ENCODE data around the gene TSPAN12. TPM values are rescaled to one million over a fixed set of nuclear protein-coding genes. Genes with fewer than 3 reads are reported as not detected.

Gene TSPAN12
- total RNA-seq, 1 donor from 2014 or later: 16.3 TPM

- no peak for DNase-seq (ENCODE audit: extremely low spot score, unreplicated experiment)
- Mint-ChIP-seq H3K4me1 (ENCODE audit: unreplicated experiment) (no peaks in the 10 kb centered on the region), H3K4me3 (peak overlapping the region; percentile 26), H3K36me3 (peaks cover 20% of the 10 kb centered on the region), H3K9me3 (peaks cover 10% of the 10 kb centered on the region), H3K27me3 (no peaks in the 10 kb centered on the region), H3K27ac (no peak overlapping the region)
- no peak for TF ChIP-seq CTCF (conservative IDR thresholded peaks at IDR 0.05)
Measured at GRCh38 chr7:120794106-120794729, 63.7 kb downstream of the TSPAN12 start.

GRCh38 chr7:120793213-120793936, 64.6 kb downstream of the TSPAN12 start:
- TF ChIP-seq CTCF (conservative IDR thresholded peaks at IDR 0.05): no peak
- Mint-ChIP-seq H3K4me3 (no peak overlapping the region), H3K27ac (no peak overlapping the region), H3K4me1 (ENCODE audit: unreplicated experiment) (no peaks in the 10 kb centered on the region), H3K27me3 (no peaks in the 10 kb centered on the region), H3K9me3 (peaks cover 10% of the 10 kb centered on the region), H3K36me3 (peaks cover 14% of the 10 kb centered on the region)
- no peak for DNase-seq (ENCODE audit: extremely low spot score, unreplicated experiment)

GRCh38 chr7:120792861-120793130, 65.1 kb downstream of the TSPAN12 start:
- peaks cover 12% of the 10 kb centered on the region for H3K36me3 Mint-ChIP-seq
- peaks cover 8% of the 10 kb centered on the region for H3K9me3 Mint-ChIP-seq
- H3K27me3 Mint-ChIP-seq: no peaks in the 10 kb centered on the region
- no peak for DNase-seq (ENCODE audit: extremely low spot score, unreplicated experiment)
- TF ChIP-seq CTCF (conservative IDR thresholded peaks at IDR 0.05): no peak
- no peak overlapping the region for H3K27ac Mint-ChIP-seq
- H3K4me1 Mint-ChIP-seq (ENCODE audit: unreplicated experiment): no peaks in the 10 kb centered on the region
- no peak overlapping the region for H3K4me3 Mint-ChIP-seq

DNA sequence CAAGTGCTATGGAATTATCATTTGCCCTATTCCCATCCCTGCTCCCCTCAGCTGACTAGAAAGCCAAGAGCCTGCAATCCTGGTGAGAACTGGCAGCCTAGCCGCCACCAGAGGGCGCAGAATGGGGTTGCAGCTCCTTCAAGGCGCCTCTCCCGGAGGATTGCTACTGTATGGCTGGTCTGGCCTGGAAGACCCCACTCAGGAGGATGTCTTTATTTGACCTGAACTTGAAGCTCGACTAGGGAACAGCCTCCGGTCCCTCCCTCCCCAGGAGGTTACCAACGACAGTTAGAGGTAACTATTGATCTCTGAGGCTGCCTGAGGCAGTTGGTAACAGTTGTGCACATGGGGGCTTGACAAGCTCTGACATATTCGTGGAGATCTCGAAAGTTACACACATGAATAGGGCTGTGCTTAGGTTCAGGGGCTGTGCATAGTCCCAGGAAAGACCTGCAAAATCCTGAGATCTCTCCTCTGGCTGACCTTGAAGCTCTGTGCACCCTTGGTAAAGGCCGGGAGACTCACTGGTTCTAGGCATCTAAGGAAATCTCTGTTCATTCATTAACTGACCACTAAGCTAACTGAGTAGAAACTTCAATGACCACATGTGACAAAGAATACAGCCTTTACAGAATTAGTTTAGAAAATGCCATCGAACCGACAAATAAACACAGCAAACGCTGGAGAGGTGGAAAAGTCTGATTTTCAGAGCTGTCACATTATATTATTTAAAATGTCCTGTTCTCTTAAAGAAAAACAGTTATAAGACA, 65.7 kb downstream of the TSPAN12 start:
- Mint-ChIP-seq H3K27me3 (no peaks in the 10 kb centered on the region), H3K9me3 (peaks cover 4% of the 10 kb centered on the region)

GRCh38 chr7:120785095-120785494, 72.8 kb downstream of the TSPAN12 start:
- no peaks in the 10 kb centered on the region for H3K9me3 Mint-ChIP-seq
- H3K27me3 Mint-ChIP-seq: no peaks in the 10 kb centered on the region
- H3K4me3 Mint-ChIP-seq: no peak overlapping the region
- H3K36me3 Mint-ChIP-seq: no peaks in the 10 kb centered on the region
- H3K27ac Mint-ChIP-seq: no peak overlapping the region
- DNase-seq (ENCODE audit: extremely low spot score, unreplicated experiment): no peak
- TF ChIP-seq CTCF (conservative IDR thresholded peaks at IDR 0.05): no peak
- H3K4me1 Mint-ChIP-seq (ENCODE audit: unreplicated experiment): peaks cover 14% of the 10 kb centered on the region

More for the DNA sequence above, 65.7 kb downstream of the TSPAN12 start:
- peak; percentile 92 for TF ChIP-seq CTCF (conservative IDR thresholded peaks at IDR 0.05)
- Mint-ChIP-seq H3K27ac (no peak overlapping the region), H3K36me3 (peaks cover 7% of the 10 kb centered on the region), H3K4me3 (no peak overlapping the region), H3K4me1 (ENCODE audit: unreplicated experiment) (no peaks in the 10 kb centered on the region)
- DNase-seq (ENCODE audit: extremely low spot score, unreplicated experiment): peak; percentile 84
